PC-3 (cell line): ENCODE data around the gene ATP10B. TPM values are rescaled to one million over a fixed set of nuclear protein-coding genes. Genes with fewer than 3 reads are reported as not detected.

Source experiments
- ATAC-seq: fragments of 200-7000 bp; cut with Tn5 transposase; 2 replicates; pipeline ENCODE4 v1.9.1; 2020; ENCODE audit warnings: mild to moderate bottlenecking, moderate library complexity
- BruUV-seq: library from RNA; stranded (reverse); fragments of 400-500 nt; replicated peaks from 2 replicates; lab custom pipeline; 2021; lab: Mats Ljungman, UMichigan
- CTCF ChIA-PET: fragments of 300-600 bp; sonication (Branson Sonifier 250); formaldehyde crosslinking; loops from one replicate; lab custom pipeline; 2022; ENCODE audit warnings: antibody characterized with exemption; lab: Charles Lee
- POLR2A ChIA-PET: fragments of 300-600 bp; sonication (Branson Sonifier 250); formaldehyde crosslinking; loops from one replicate; lab custom pipeline; 2022; ENCODE audit warnings: antibody characterized with exemption; ENCODE audit not compliant: unreplicated experiment; lab: Charles Lee
- DNase-seq: peaks from one replicate; pipeline ENCODE4 v3.0.0-alpha.2; 2015
- H2AFZ ChIP-seq: fragments of 300-600 bp; sonication (generic); 2 replicates; pipeline ENCODE4 v1.6.0; 2016; ENCODE audit warnings: antibody characterized with exemption, low read length
- H3F3A ChIP-seq: fragments of 300-600 bp; sonication (generic); one replicate; pipeline ENCODE4 v1.6.0; 2017; ENCODE audit warnings: antibody characterized with exemption, low read length, control low read depth, mild to moderate bottlenecking; ENCODE audit not compliant: unreplicated experiment
- H3K27ac ChIP-seq: fragments of 300-600 bp; sonication (generic); 2 replicates; pipeline ENCODE4 v1.5.1; 2016; ENCODE audit warnings: mild to moderate bottlenecking, low read length
- H3K27me3 ChIP-seq: fragments of 300-600 bp; sonication (generic); 2 replicates; pipeline ENCODE4 v1.6.1; 2016; ENCODE audit warnings: low read length, mixed read lengths
- H3K36me3 ChIP-seq: fragments of 300-600 bp; sonication (generic); 2 replicates; pipeline ENCODE4 v1.6.1; 2016; ENCODE audit warnings: low read depth, mixed run types, low read length, mixed read lengths
- H3K4me1 ChIP-seq: fragments of 300-600 bp; sonication (generic); 2 replicates; pipeline ENCODE4 v1.5.1; 2016; ENCODE audit warnings: low read length; ENCODE audit not compliant: insufficient read depth
- H3K4me2 ChIP-seq: fragments of 300-600 bp; sonication (generic); 2 replicates; pipeline ENCODE4 v1.6.0; 2016; ENCODE audit warnings: low read length
- H3K4me3 ChIP-seq: fragments of 300-600 bp; sonication (generic); 2 replicates; pipeline ENCODE4 v1.5.1; 2016; ENCODE audit warnings: mild to moderate bottlenecking, low read length, mixed read lengths
- H3K79me2 ChIP-seq: fragments of 300-600 bp; sonication (generic); 2 replicates; pipeline ENCODE4 v1.6.1; 2017; ENCODE audit warnings: low read length, mixed read lengths
- H3K9ac ChIP-seq: fragments of 300-600 bp; sonication (generic); 2 replicates; pipeline ENCODE4 v1.6.0; 2016; ENCODE audit warnings: mild to moderate bottlenecking, low read length
- H3K9me2 ChIP-seq: fragments of 300-600 bp; sonication (generic); replicated peaks from 2 replicates; pipeline ENCODE4 v1.6.1; 2016; ENCODE audit warnings: mixed run types, low read length, mixed read lengths
- H3K9me3 ChIP-seq: fragments of 300-600 bp; sonication (generic); 2 replicates; pipeline ENCODE4 v1.6.1; 2016; ENCODE audit warnings: low read length, mixed read lengths
- H4K20me1 ChIP-seq: fragments of 300-600 bp; sonication (generic); 2 replicates; pipeline ENCODE4 v1.6.1; 2016; ENCODE audit warnings: low read length, mixed read lengths
- CTCF ChIP-seq: fragments of 300-600 bp; sonication (generic); conservative IDR thresholded peaks from 2 replicates; pipeline ENCODE4 v1.5.1; 2017; ENCODE audit warnings: antibody characterized with exemption, low read depth, mild to moderate bottlenecking, low read length
- EZH2 ChIP-seq: fragments of 300-600 bp; sonication (generic); IDR thresholded peaks from one replicate; pipeline ENCODE4 v1.6.1; 2017; ENCODE audit warnings: antibody characterized with exemption, mild to moderate bottlenecking, low read length; ENCODE audit not compliant: unreplicated experiment
- EZH2phosphoT487 ChIP-seq: fragments of 300-600 bp; sonication (generic); IDR thresholded peaks from 2 replicates; pipeline ENCODE4 v1.6.1; 2018; ENCODE audit warnings: mild to moderate bottlenecking, antibody characterized with exemption, low read length, borderline replicate concordance
- intact Hi-C: fragments of 100-400 bp; cut with micrococcal nuclease; formaldehyde crosslinking; loops from 2 replicates; pipeline ENCODE4 v1.9.0; 2023
- total RNA-seq: library from RNA; depleted of rRNA; stranded (reverse); fragments of >200 nt; gene quantifications from 2 replicates; pipeline ENCODE4 v1.2.3, GENCODE V29; 2014

The ATP10B gene
- total RNA-seq, 1 experiment from 2014 or later = not detected

DNA sequence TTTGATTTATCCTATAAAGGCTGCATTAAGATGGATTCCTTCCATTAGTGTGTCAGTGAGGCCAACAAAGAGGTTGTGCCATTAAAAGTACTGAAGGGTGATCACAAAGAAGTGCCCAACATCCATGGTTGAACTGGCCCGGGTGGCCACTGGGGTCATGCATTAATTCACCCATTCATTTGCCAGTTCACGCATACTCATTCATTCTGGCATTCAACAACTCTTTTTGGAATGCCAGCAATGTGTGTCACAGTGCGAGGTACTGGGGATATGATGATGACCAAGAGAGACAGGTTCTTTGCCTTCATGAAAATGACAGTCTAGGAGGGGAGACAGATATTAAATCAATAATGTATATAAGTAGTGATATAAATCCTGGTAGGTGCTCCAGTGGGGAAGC, 337.1 kb downstream of the ATP10B start:
- POLR2A ChIA-PET = no interaction called here
- no peak overlapping the region for H3K4me2 ChIP-seq
- H3K9ac ChIP-seq = no peak overlapping the region
- peaks cover 25% of the 10 kb centered on the region; the same call in 1 of the 2 replicates for H3K27me3 ChIP-seq
- H3K4me3 ChIP-seq = no peak overlapping the region
- no peak for ATAC-seq
- no peaks in the 10 kb centered on the region for H3K9me2 ChIP-seq
- no TSS peak for BruUV-seq
- H4K20me1 ChIP-seq = no peaks in the 10 kb centered on the region
- H2AFZ ChIP-seq = no peak overlapping the region
- no peaks in the 10 kb centered on the region for H3K4me1 ChIP-seq
- TF ChIP-seq EZH2phosphoT487 (no peak), CTCF (no peak), EZH2 (no peak)
- no peak for DNase-seq
- H3K79me2 ChIP-seq = no peaks in the 10 kb centered on the region
- H3K27ac ChIP-seq = no peak overlapping the region
- no peaks in the 10 kb centered on the region for H3K36me3 ChIP-seq
- intact Hi-C loops = no loop called here
- CTCF ChIA-PET = no interaction called here
- H3K9me3 ChIP-seq = no peaks in the 10 kb centered on the region
- H3F3A ChIP-seq = no peaks in the 10 kb centered on the region

DNA sequence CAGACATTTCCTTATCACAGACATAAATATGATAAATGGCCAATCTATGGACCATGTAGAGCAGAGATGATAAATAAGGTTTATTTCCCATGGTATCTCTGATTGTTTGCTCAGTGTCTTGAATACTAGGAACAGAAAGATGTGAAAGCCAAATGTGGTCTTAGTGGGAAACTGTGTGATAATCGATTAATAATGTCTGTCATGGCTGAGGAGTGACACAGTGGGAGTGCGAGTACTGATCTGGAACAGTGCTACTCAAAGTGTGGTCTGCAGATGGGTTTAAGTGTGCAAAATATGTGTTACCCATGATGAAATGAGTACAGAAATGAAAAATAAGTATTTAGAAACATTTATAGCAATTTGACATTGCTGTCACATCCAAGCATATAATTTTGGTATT, 337.8 kb downstream of the ATP10B start:
- H3K9me3 ChIP-seq = no peaks in the 10 kb centered on the region
- H2AFZ ChIP-seq = no peak overlapping the region
- no peaks in the 10 kb centered on the region for H3K79me2 ChIP-seq
- ChIA-PET CTCF (no interaction called here), POLR2A (no interaction called here)
- BruUV-seq = no TSS peak
- H4K20me1 ChIP-seq = no peaks in the 10 kb centered on the region
- no peak overlapping the region for H3K4me2 ChIP-seq
- H3K9me2 ChIP-seq = no peaks in the 10 kb centered on the region
- H3K27ac ChIP-seq = no peak overlapping the region
- no peaks in the 10 kb centered on the region for H3K36me3 ChIP-seq
- no peaks in the 10 kb centered on the region for H3K4me1 ChIP-seq
- H3F3A ChIP-seq = no peaks in the 10 kb centered on the region
- no peak overlapping the region for H3K9ac ChIP-seq
- H3K4me3 ChIP-seq = no peak overlapping the region
- DNase-seq = no peak
- ATAC-seq = no peak
- TF ChIP-seq EZH2phosphoT487 (no peak), EZH2 (no peak), CTCF (no peak)
- peaks cover 25% of the 10 kb centered on the region; the same call in 1 of the 2 replicates for H3K27me3 ChIP-seq
- intact Hi-C loops = no loop called here

DNA sequence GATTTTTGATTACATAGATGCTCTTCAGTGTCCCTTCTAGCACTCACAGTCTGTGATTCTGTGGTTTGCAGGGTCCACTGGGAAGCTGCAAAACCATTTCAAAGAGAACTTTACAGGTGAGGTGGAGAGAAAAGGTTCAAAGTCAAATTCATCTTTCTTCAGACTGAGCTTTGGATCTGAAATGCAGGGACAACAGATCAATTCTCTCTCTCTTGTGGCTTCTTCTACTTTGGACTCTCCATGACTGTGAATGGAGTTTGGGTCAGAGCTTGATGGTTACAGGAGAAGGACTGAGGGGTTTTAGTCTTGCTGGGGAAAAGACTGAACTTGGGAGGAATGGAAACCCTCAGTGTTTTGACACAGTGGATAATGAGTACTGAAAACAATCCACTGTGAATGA, 338.5 kb downstream of the ATP10B start:
- ChIA-PET POLR2A (no interaction called here), CTCF (no interaction called here)
- no peak overlapping the region for H3K9ac ChIP-seq
- no peak overlapping the region for H3K4me2 ChIP-seq
- TF ChIP-seq EZH2phosphoT487 = no peak
- no peak for TF ChIP-seq EZH2
- no peak for TF ChIP-seq CTCF
- no peak overlapping the region for H3K27ac ChIP-seq
- H3K79me2 ChIP-seq = no peaks in the 10 kb centered on the region
- H3K4me3 ChIP-seq = no peak overlapping the region
- no peaks in the 10 kb centered on the region for H3K9me2 ChIP-seq
- H3K27me3 ChIP-seq = peaks cover 25% of the 10 kb centered on the region; the same call in 1 of the 2 replicates
- no peaks in the 10 kb centered on the region for H3K4me1 ChIP-seq
- intact Hi-C loops = no loop called here
- H3K9me3 ChIP-seq = no peaks in the 10 kb centered on the region
- no peaks in the 10 kb centered on the region for H3K36me3 ChIP-seq
- H3F3A ChIP-seq = no peaks in the 10 kb centered on the region
- H2AFZ ChIP-seq = no peak overlapping the region
- no peaks in the 10 kb centered on the region for H4K20me1 ChIP-seq
- BruUV-seq = no TSS peak
- DNase-seq (no peak), ATAC-seq (no peak)
